ENCODE results near the gene ZNF18. TPM values are rescaled to one million over a fixed set of nuclear protein-coding genes. Genes with fewer than 3 reads are reported as not detected.

ZNF18 gene
- total and polyA plus RNA-seq, 8 donors: 6.2 to 10.1 (median 9.2) TPM

DNA sequence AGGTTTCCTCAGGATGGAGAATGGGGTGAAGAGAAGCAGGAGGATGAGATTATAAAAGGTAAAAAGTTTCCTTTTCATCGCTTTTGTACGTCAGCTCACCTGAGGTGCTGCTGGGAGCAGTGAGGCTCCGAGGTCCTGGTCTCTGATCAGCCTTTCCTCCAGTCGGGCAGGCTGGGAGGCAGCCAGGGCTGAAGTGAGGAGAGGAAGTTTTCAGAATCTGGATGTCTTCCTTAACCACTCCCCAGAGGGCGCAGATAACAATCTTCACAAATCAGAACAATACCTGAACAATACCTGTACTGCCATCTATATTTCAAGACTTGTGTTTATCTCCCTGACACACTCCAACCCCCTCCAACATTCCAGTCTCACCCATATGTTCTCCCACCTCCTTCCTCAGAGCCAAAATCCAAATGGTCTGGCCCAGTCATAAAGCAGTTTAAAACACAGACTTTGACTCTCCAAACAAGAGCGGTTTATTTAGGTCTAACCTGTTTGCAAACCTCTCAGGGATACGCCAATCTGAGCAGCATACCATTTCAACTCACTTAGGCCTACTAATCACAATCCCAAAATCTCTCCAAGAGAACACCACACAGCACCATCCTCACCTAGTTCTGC lies 6.8 kb downstream of the ZNF18 start:
- Histone ChIP-seq H3K4me3 (no peak overlapping the region), H3K9me3 (no peaks in the 10 kb centered on the region), H3K4me1 (no peaks in the 10 kb centered on the region), H3K27ac (no peak overlapping the region), H3K27me3 (no peaks in the 10 kb centered on the region), H3K36me3 (peaks cover 0 to 41% of the 10 kb centered on the region in 2 donors)
- ATAC-seq (no peak), DNase-seq (no peak)
- TF ChIP-seq, protein P1, sequence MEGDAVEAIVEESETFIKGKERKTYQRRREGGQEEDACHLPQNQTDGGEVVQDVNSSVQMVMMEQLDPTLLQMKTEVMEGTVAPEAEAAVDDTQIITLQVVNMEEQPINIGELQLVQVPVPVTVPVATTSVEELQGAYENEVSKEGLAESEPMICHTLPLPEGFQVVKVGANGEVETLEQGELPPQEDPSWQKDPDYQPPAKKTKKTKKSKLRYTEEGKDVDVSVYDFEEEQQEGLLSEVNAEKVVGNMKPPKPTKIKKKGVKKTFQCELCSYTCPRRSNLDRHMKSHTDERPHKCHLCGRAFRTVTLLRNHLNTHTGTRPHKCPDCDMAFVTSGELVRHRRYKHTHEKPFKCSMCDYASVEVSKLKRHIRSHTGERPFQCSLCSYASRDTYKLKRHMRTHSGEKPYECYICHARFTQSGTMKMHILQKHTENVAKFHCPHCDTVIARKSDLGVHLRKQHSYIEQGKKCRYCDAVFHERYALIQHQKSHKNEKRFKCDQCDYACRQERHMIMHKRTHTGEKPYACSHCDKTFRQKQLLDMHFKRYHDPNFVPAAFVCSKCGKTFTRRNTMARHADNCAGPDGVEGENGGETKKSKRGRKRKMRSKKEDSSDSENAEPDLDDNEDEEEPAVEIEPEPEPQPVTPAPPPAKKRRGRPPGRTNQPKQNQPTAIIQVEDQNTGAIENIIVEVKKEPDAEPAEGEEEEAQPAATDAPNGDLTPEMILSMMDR (IDR thresholded peaks at IDR 0.05): no peak
- intact Hi-C loops (cut with DNase I): no loop called here

DNA sequence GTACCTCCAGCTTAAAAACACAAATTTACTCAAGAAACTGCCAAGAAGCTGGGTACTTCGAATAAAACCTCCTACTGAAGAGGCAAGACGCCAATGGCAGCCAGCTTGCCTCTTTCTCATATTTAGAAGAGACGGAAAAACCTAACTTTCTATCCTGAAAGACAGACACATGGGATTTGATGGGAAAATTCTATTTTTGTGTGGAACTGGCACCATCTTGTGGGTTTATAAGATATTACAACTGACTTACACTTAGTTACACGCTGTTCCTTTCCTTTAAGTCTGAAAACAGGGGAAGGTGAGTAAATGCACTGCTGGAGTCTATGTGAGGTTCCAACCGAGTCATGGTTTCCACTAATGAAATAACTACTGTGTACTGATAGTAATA lies 10.3 kb downstream of the ZNF18 start:
- Histone ChIP-seq H3K27ac (no peak overlapping the region), H3K36me3 (peaks cover 0 to 54% of the 10 kb centered on the region in 2 donors), H3K27me3 (no peaks in the 10 kb centered on the region), H3K9me3 (no peaks in the 10 kb centered on the region), H3K4me3 (no peak overlapping the region), H3K4me1 (no peaks in the 10 kb centered on the region)
- intact Hi-C loops (cut with DNase I): no loop called here
- DNase-seq: peak in 2 of 4 donors; percentile 36 to 49
- peak; percentile 83 for ATAC-seq
- TF ChIP-seq, protein P1 (IDR thresholded peaks at IDR 0.05): peak; percentile 32 to 53

DNA sequence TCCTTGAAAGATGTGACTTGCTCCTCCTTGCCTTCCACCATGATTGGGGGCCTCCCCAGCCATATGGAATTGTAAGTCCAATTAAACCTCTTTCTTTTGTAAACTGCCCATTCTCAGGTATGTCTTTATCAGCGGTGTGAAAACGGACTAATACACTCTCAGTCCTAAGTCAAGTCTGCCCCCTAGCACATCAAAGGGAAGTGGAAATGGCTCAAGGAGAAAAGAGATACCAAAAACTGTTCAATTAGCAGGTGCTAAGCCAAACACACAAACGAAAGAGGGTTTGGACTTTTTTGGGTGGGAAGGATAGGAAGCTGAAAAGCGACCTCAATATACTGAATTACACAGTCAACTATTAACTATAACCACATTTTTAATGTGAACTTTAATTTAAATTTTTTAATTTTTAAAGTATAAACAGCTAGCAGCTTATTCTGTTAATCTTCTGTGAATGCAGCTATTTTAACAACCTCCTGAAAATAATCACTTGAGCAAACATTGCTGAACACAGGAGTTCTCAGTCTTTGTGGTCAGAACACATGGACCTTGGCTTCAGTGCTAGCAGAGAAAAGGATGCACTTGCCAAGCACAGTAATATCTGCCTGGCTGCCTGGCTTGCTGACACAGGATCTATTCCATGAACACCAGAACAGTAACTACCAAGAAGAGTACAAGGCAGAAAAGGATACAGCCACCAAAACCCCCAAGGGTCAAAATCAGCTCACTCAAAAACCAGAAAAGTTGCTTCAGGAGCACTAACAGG lies 10.9 kb downstream of the ZNF18 start:
- TF ChIP-seq, protein P1 (IDR thresholded peaks at IDR 0.05): no peak
- H3K4me1 ChIP-seq: no peaks in the 10 kb centered on the region
- no peaks in the 10 kb centered on the region for H3K27me3 ChIP-seq
- no peak for DNase-seq
- intact Hi-C loops (cut with DNase I): no loop called here
- H3K9me3 ChIP-seq: no peaks in the 10 kb centered on the region
- ATAC-seq: peak; percentile 47
- no peak overlapping the region for H3K4me3 ChIP-seq
- H3K36me3 ChIP-seq: peaks cover 0 to 50% of the 10 kb centered on the region in 2 donors
- no peak overlapping the region for H3K27ac ChIP-seq

DNA sequence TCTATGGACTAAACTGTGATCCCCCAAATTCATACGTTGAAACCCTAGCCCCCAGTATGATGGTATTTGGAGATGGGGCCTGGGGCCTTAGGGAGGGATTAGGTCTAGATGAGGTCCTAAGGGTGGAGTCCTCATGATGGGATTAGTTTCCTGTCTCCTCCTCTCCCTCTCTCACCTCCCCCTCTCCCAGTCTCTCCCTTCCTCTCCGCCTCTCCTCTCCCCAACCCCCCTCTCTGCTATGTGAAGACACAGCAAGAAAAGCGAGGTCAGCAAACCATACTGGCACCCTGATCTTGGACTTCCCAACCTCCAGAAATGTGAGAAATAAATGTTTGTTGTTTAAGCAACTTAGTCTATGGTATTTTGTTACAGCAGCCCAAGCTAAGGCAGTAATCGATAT lies 15.4 kb downstream of the ZNF18 start:
- Histone ChIP-seq H3K36me3 (peaks cover 0 to 61% of the 10 kb centered on the region in 2 donors), H3K4me1 (no peaks in the 10 kb centered on the region), H3K27ac (no peak overlapping the region), H3K9me3 (no peaks in the 10 kb centered on the region), H3K4me3 (no peak overlapping the region), H3K27me3 (no peaks in the 10 kb centered on the region)
- ATAC-seq: no peak
- intact Hi-C loops (cut with DNase I): no loop called here
- TF ChIP-seq, protein P1 (IDR thresholded peaks at IDR 0.05): no peak
- DNase-seq: no peak

DNA sequence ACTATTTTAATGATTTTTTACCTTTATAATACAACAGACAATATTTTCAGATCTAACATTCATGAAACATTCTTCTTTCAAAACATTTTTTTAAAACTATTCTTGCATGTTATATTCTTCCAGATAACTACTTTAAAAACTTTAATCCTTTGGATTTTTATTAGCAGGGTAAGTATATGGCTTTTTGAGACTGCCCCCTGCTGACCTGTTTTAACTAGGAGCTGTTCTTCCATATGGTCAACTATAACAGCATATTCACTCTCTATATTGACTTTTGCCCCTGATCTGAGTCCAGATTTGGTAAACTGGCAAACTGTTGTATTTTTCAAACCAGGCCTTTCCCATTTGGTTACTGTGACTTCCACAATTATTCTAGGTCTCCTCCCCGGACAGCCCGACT lies 16.5 kb downstream of the ZNF18 start:
- intact Hi-C loops (cut with DNase I): no loop called here
- H3K4me1 ChIP-seq: no peaks in the 10 kb centered on the region
- H3K27ac ChIP-seq: no peak overlapping the region
- TF ChIP-seq, protein P1 (IDR thresholded peaks at IDR 0.05): no peak
- H3K36me3 ChIP-seq: peaks cover 0 to 57% of the 10 kb centered on the region in 2 donors
- no peak for DNase-seq
- no peak overlapping the region for H3K4me3 ChIP-seq
- ATAC-seq: no peak
- no peaks in the 10 kb centered on the region for H3K27me3 ChIP-seq
- no peaks in the 10 kb centered on the region for H3K9me3 ChIP-seq
